MCF 10A (cell line): ENCODE measurements around the gene AHNAK2. TPM values are rescaled to one million over a fixed set of nuclear protein-coding genes. Genes with fewer than 3 reads are reported as not detected.
"Not testable (repeated sequence)": the region's sequence is repeated elsewhere in the genome, so short reads cannot be mapped to it uniquely, and the experiment has no call there.

Experiments
- BruUV-seq: library from RNA; stranded (reverse); fragments of 400-500 nt; replicated peaks from 2 replicates; lab custom pipeline; 2021; lab: Mats Ljungman, UMichigan
- CTCF ChIA-PET: fragments of 300-600 bp; sonication (Branson Sonifier 250); formaldehyde crosslinking; extraction: SDS; loops from one replicate; lab custom pipeline; 2021; ENCODE audit warnings: antibody characterized with exemption, inconsistent platforms; lab: Yijun Ruan, JAX
- POLR2A ChIA-PET: fragments of 300-600, 350-650 bp; sonication (Branson Sonifier 250); formaldehyde crosslinking; extraction: SDS; loops from one replicate; lab custom pipeline; 2020; ENCODE audit warnings: antibody characterized with exemption, inconsistent platforms; lab: Yijun Ruan, JAX
- DNase-seq: peaks from one replicate; pipeline ENCODE4 v3.0.0-alpha.2; 2018; ENCODE audit not compliant: unreplicated experiment
- H3K27ac Mint-ChIP-seq: one replicate; pipeline ENCODE4 v1.8.0; 2022; ENCODE audit warnings: mild to moderate bottlenecking, low read depth, mixed read lengths; ENCODE audit not compliant: unreplicated experiment
- H3K27me3 Mint-ChIP-seq: one replicate; pipeline ENCODE4 v1.8.0; 2022; ENCODE audit warnings: mixed read lengths; ENCODE audit not compliant: insufficient read depth, unreplicated experiment
- H3K36me3 Mint-ChIP-seq: one replicate; pipeline ENCODE4 v1.8.0; 2022; ENCODE audit warnings: mild to moderate bottlenecking, moderate library complexity, mixed read lengths; ENCODE audit not compliant: insufficient read depth, unreplicated experiment
- H3K4me1 Mint-ChIP-seq: one replicate; pipeline ENCODE4 v1.8.0; 2022; ENCODE audit warnings: mixed read lengths; ENCODE audit not compliant: insufficient read depth, unreplicated experiment
- H3K4me3 Mint-ChIP-seq: one replicate; pipeline ENCODE4 v1.8.0; 2022; ENCODE audit warnings: mild to moderate bottlenecking, moderate library complexity, mixed read lengths; ENCODE audit not compliant: unreplicated experiment
- H3K9me3 Mint-ChIP-seq: one replicate; pipeline ENCODE4 v1.8.0; 2022; ENCODE audit warnings: mixed read lengths; ENCODE audit not compliant: unreplicated experiment
- intact Hi-C: fragments of 100-400 bp; cut with micrococcal nuclease; formaldehyde crosslinking; loops from 2 replicates; pipeline ENCODE4 v1.14.1; 2022
- total RNA-seq: library from RNA; stranded (reverse); gene quantifications from 2 replicates; pipeline ENCODE4 v1.2.3, GENCODE V29; 2022
- TF ChIP-seq, protein P1 (sequence below): fragments of 200-600 bp; IDR thresholded peaks from one replicate; pipeline ENCODE4 v1.8.0; 2022; ENCODE audit warnings: antibody characterized with exemption, mild to moderate bottlenecking; ENCODE audit not compliant: unreplicated experiment

The AHNAK2 gene
- total RNA-seq, 1 experiment from 2014 or later, result 218 TPM

DNA sequence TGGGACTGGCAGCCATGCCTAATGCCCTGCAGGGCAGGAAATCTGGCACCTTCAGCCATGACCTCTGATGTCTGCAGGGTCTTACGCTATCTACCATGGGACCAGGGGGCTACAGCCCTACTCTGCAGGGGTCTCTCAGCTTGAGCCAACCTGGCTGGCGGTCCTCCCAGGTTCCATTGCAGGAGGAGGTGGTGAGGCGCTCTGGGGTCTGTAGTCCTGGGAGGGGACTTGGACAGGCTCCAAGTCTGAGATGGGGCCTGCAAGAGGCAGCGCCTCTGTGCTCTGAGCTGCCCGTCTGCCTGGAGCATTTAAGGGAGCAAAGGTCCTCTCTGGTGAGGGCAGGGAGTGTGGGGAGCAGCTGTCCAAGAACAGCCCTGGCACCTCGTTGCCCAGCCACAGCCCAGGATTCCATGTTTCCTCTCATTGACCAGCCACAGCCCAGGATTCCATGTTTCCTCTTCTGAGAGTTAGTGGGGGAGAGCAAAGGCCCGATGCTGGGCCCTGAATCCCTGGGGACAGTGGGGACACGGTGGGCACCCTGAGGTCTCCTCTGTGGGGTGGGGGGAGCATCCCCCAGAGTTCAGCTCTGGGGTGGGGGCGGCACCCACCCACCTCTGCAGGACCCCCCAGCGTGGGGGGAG, 52.8 kb downstream of the AHNAK2 start:
- CTCF ChIA-PET, result interaction anchor here (0.8 kb wide), 1 partner anchor 120 kb away, joined by 4 read pairs; no protein-coding TSS in a partner anchor
- Mint-ChIP-seq H3K27me3 (no peaks in the 10 kb centered on the region), H3K4me3 (no peak overlapping the region), H3K4me1 (no peaks in the 10 kb centered on the region), H3K27ac (no peak overlapping the region), H3K36me3 (no peaks in the 10 kb centered on the region), H3K9me3 (no peaks in the 10 kb centered on the region)
- TF ChIP-seq, protein P1, sequence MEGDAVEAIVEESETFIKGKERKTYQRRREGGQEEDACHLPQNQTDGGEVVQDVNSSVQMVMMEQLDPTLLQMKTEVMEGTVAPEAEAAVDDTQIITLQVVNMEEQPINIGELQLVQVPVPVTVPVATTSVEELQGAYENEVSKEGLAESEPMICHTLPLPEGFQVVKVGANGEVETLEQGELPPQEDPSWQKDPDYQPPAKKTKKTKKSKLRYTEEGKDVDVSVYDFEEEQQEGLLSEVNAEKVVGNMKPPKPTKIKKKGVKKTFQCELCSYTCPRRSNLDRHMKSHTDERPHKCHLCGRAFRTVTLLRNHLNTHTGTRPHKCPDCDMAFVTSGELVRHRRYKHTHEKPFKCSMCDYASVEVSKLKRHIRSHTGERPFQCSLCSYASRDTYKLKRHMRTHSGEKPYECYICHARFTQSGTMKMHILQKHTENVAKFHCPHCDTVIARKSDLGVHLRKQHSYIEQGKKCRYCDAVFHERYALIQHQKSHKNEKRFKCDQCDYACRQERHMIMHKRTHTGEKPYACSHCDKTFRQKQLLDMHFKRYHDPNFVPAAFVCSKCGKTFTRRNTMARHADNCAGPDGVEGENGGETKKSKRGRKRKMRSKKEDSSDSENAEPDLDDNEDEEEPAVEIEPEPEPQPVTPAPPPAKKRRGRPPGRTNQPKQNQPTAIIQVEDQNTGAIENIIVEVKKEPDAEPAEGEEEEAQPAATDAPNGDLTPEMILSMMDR, result no peak
- no TSS peak for BruUV-seq
- no peak for DNase-seq
- POLR2A ChIA-PET, result no interaction called here
- intact Hi-C loops, result no loop called here

GRCh38 chr14:104924421-104925213, 53.6 kb downstream of the AHNAK2 start, which contains the start of gene PLD4:
PLD4 (plus strand) TSS chr14:104924879; CDS start chr14:104927141, 2,262 bp downstream.
- BruUV-seq, result no TSS peak
- Mint-ChIP-seq H3K4me3 (no peak within 1 kb of the TSS), H3K4me1 (no peaks in the 10 kb centered on the region), H3K9me3 (no peaks in the 10 kb centered on the region), H3K27ac (no peak within 1 kb of the TSS), H3K27me3 (no peaks in the 10 kb centered on the region), H3K36me3 (no peaks in the 10 kb centered on the region)
- intact Hi-C loops, result no loop called here
- no peak for DNase-seq
- ChIA-PET POLR2A (no interaction called here), CTCF (interaction anchor here (0.8 kb wide), 1 partner anchor 121 kb away, joined by 4 read pairs; no protein-coding TSS in a partner anchor)
- TF ChIP-seq, protein P1, result no peak

DNA sequence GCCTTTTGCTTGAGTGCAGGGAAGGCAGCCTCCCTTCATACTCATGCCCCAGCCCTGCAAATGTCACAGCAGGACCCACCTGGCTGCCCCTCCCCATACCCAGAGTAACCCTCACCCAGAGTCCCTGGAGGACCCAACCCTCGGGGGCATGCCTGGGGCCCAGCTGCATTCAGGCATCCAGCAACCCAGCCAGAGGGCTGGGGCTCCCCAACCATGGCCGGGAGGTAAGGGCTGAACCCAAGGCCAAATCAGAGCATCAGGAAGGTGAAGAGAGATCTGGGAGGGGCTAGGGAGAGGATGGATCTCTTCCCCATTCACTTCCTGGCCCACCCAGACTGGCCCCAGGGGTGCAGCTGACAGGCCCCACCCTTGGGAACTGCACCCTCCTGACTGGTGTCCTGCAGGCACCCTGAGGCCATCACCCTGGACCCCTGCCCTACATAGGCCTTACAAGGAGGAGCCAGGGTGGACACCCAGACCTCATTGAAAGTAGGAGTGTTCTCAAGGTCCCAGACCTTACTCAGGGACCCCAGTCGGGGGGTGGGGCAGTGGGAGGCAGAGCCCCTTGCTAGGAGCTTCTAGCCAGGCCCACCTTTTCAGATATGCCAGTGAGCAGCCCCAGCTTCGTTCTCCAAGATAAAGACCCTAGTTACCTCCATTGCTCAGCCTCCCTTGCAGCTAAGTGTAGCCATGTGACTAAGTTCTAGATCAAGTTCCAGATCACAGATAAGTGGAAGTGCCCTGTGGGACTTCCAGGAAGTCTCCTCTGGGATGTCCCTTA, 54.3 kb downstream of the AHNAK2 start:
- CTCF ChIA-PET, result no interaction called here
- Mint-ChIP-seq H3K27me3 (no peaks in the 10 kb centered on the region), H3K9me3 (no peaks in the 10 kb centered on the region), H3K4me3 (no peak overlapping the region), H3K4me1 (no peaks in the 10 kb centered on the region), H3K27ac (no peak overlapping the region), H3K36me3 (peaks cover 1% of the 10 kb centered on the region)
- POLR2A ChIA-PET, result no interaction called here
- intact Hi-C loops, result no loop called here
- TF ChIP-seq, protein P1, result no peak
- DNase-seq, result no peak
- BruUV-seq, result no TSS peak

GRCh38 chr14:104919993-104920315, 58.2 kb downstream of the AHNAK2 start:
- Mint-ChIP-seq H3K4me1 (no peaks in the 10 kb centered on the region), H3K36me3 (peaks cover 6% of the 10 kb centered on the region), H3K27ac (no peak overlapping the region), H3K4me3 (no peak overlapping the region), H3K9me3 (no peaks in the 10 kb centered on the region), H3K27me3 (peaks cover 18% of the 10 kb centered on the region)
- POLR2A ChIA-PET, result no interaction called here
- no peak for DNase-seq
- BruUV-seq, result no TSS peak
- CTCF ChIA-PET, result interaction anchor here (0.6 kb wide), 1 partner anchor 134 kb away, joined by 3 read pairs; no protein-coding TSS in a partner anchor
- intact Hi-C loops, result no loop called here
- TF ChIP-seq, protein P1, result no peak

GRCh38 chr14:104919152-104919992, 58.8 kb downstream of the AHNAK2 start:
- H3K27ac Mint-ChIP-seq, BruUV-seq, H3K4me3 Mint-ChIP-seq, H3K9me3 Mint-ChIP-seq, H3K4me1 Mint-ChIP-seq, H3K36me3 Mint-ChIP-seq, intact Hi-C loops, CTCF ChIA-PET, DNase-seq: not testable (repeated sequence)
- POLR2A ChIA-PET, result interaction anchor here (0.6 kb wide), 1 partner anchor 249 kb away, joined by 4 read pairs; no protein-coding TSS in a partner anchor
- H3K27me3 Mint-ChIP-seq, result peaks cover 24% of the 10 kb centered on the region
